Skin of body (tissue), 2 donors: Measurements from ENCODE around the gene F8. TPM values are rescaled to one million over a fixed set of nuclear protein-coding genes. Genes with fewer than 3 reads are reported as not detected.
"Not testable (repeated sequence)": the region's sequence is repeated elsewhere in the genome, so short reads cannot be mapped to it uniquely, and the experiment has no call there.

ENCODE experiments used
- DNase-seq: peaks from one replicate; lab custom pipeline; 2025; lab: John Stamatoyannopoulos, UW
- total RNA-seq: library from RNA; depleted of rRNA; stranded (reverse); fragments of >200 nt; gene quantifications from one replicate; pipeline ENCODE4 v1.2.3, GENCODE V29; 2014

F8 gene
- total RNA-seq, 1 donor from 2014 or later = 3.1 TPM

- no peak for DNase-seq
Observed at GRCh38 chrX:154986826-154987575, 35.5 kb downstream of the F8 start.

DNA sequence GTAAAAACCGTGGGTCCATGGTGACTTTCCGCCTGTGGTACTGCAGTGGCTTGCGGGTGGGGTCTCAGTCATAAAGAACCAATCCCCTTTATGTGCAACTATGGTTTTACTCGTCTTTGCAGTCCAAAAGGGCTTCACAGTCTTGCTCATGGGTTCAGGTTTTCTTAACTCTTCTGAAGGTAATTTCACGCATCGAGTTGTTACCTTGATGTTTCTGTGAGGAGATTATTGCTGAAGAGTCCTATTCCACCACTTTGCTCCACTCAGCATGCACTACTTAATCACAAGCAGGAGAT, 41.5 kb downstream of the F8 start:
- DNase-seq = no peak

GRCh38 chrX:154980330-154981115, 42.0 kb downstream of the F8 start:
- no peak for DNase-seq

GRCh38 chrX:154979629-154980028, 42.9 kb downstream of the F8 start:
- DNase-seq = no peak

GRCh38 chrX:154968353-154968752, 54.2 kb downstream of the F8 start:
- no peak for DNase-seq

DNA sequence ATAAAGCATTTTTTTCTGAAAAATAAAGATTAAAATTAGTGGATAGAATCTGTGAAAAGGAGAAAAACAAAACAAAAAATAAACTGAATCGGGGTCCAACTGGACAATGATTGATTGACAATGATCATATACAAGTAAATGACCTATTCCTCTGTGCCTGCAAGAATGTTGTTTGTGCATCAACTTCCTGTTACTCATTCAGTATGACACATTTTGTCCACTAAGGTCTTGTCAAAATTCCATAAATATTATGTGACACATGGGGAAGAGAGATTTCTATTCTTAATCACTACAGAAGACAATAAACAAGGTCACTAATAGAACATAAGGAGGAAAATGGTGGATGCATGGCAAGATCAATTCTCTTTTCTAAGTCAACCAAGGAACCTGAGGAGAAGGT, 54.9 kb downstream of the F8 start:
- DNase-seq = no peak

DNA sequence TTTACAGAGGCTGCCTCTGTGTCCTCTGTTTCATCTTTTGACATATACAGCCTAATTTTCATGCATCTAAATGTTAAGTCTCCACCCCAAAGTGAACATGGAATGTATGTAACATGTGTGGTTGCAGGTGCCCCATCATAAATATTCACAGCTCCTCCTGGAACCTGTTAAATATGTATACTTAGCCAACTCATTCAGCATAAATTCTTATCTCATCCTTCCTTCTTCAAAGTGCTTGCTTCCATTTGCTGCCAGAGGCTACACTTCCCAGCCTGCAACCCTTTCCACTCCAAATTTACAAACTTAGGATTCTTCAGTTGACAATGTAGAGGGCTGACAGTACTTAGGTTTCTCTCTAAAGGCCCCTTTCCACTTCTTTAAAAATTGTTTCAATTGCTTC, 60.6 kb downstream of the F8 start:
- DNase-seq = no peak

DNA sequence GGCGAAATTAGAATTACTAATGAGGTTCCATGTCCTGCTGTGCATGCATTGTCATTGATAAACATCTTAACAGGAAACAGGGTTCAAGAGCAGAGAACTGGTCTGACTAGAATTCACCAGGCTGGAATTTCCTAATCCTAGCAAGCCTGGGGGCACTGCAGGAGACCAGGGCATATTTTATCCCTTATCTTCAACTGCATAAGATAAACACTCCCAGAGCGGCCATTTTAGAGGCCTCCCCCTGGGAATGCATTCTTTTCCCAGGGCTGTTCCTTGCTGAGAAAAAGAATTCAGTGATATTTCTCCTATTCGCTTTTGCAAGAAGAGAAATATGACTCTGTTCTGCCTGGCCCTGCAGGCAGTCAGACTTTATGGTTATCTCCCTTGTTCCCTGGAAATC, 66.7 kb downstream of the F8 start:
- DNase-seq = not testable (repeated sequence)

GRCh38 chrX:154939265-154939664, 83.3 kb downstream of the F8 start:
- DNase-seq = not testable (repeated sequence)

DNA sequence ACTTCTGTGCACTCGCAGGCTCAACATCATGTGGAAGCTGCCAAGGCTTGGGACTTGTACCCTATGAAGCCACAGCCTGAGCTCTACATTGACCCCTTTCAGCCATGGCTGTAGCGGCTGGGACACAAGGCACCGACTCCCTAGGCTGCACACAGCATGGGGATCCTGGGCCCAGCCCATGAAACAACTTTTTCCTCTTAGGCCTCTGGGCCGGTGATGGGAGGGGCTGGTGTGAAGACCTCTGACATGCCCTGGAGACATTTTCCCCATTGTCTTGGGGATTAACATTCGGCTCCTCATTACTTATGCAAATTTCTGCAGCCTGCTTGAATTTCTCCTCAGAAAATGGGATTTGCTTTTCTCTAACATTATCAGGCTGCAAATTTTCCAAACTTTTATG, 97.8 kb downstream of the F8 start:
- DNase-seq = not testable (repeated sequence)

DNA sequence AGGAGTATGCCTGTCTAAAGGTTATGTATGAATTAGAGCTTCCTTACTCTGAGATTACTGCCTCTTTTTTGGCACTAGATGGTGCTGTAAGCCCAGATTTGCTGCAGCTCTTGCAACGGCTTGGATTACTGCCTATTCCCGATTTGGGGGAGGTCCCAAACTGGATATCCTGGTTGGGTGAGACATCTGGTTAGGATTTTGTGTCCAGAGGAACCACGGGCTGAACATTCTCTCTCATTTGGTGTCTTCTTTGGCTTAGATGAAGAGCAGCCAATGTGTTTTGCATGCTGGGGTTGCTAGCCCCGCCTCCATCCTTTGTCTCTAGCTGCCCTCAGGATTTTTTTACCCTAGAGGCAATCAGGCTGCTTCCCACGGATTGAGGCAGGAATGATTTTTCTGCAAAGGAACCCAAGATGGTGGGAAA, 104.5 kb downstream of the F8 start:
- DNase-seq = peak; percentile 65

- DNase-seq = no peak
Observed at GRCh38 chrX:154914052-154914451, 108.5 kb downstream of the F8 start.

GRCh38 chrX:154910528-154910927, 112.0 kb downstream of the F8 start:
- not testable (repeated sequence) for DNase-seq

- DNase-seq = not testable (repeated sequence)
Observed at GRCh38 chrX:154910048-154910447, 112.5 kb downstream of the F8 start.

DNA sequence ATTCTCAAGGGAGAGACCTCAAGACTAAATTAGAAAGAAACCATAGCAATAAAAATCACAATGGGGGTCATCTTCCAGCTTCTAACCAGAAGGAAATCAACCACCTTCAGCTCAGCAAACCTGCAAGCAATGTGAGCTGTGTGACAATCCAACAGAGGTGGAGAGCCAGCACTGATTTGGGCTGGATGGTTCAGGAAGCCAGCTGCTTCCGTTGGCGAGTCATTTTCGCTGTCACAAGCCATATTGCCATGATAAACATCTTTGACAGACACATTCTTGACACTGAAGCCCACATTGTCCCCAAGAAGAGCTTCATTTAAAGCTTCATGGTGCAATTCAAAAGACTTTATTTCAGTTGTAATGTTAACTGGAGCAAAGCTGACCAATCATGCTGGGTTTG, 113.7 kb downstream of the F8 start:
- no peak for DNase-seq

GRCh38 chrX:154902408-154902807, 120.1 kb downstream of the F8 start:
- DNase-seq = no peak

DNA sequence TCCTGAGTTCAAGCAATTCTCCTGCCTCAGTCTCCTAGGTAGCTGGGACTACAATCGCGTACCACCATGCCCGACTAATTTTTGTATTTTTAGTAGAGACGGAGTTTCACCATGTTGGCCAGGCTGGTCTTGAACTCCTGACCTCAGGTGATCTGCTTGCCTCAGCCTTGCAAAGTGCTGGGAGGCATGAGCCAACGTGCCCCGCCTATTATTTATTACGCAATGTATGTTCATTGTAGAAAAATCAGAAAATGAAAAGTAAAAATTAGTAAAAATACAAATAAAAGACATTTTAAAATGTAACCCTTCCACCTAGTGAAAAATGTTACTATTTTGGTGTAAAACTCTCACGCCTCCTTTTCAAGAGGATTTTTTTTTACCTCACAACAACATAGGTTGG, 122.2 kb downstream of the F8 start:
- no peak for DNase-seq

DNA sequence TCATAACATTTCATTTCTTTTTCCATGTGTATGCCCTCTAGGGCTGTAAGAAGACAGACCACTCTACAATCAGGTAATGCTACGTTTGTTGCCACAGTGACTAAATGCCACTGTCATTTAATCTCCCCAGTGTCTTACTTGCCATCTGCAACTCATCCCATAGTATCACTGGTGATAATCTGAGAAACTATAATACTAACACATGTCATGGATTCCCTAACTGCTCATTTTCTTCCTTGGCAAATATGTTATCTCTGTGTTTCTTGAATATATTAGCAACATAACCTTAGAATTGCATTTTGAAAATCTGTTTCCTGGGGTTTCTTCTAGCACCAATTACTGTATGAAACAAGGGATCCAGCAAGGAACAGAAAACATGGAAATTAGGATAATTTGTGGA, 130.2 kb downstream of the F8 start:
- no peak for DNase-seq

- no peak for DNase-seq
Observed at GRCh38 chrX:154890990-154891639, 131.4 kb downstream of the F8 start.

DNA sequence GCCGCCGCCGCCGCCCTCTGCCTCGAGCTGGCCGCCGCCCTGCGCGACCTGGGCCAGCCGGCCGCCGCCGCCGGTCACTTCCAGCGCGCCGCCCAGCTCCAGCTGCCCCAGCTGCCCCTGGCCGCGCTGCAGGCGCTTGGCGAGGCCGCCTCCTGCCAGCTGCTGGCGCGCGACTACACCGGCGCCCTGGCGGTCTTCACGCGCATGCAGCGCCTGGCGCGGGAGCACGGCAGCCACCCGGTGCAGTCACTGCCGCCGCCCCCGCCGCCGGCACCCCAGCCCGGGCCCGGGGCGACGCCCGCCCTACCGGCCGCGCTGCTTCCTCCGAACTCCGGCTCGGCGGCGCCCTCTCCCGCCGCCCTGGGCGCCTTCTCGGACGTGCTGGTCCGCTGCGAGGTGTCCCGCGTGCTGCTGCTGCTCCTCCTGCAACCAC, 135.7 kb downstream of the F8 start:
- DNase-seq = not testable (repeated sequence)

GRCh38 chrX:154886069-154886788, 136.3 kb downstream of the F8 start, which contains the start of gene F8A1:
TSS of gene F8A1 (plus strand) at chrX:154886355. CDS start at chrX:154886375, 20 bp downstream.
- not testable (repeated sequence) for DNase-seq

GRCh38 chrX:154885549-154885948, 137.0 kb downstream of the F8 start:
- DNase-seq = not testable (repeated sequence)
